ENCODE measurements around the gene GALR3.

Gene GALR3

GRCh38 chr22:37823134-37823985 lies at the start of gene GALR3:
Gene GALR3 (plus strand): TSS chr22:37823382. CDS start chr22:37823407, 25 bp downstream.
- Mint-ChIP-seq H3K4me3 (no peak within 1 kb of the TSS), H3K4me1 (peaks cover 8% of the 10 kb centered on the region), H3K9me3 (no peaks in the 10 kb centered on the region), H3K27ac (no peak within 1 kb of the TSS), H3K36me3 (peaks cover 3% of the 10 kb centered on the region), H3K27me3 (peaks cover 16% of the 10 kb centered on the region)
- ATAC-seq (ENCODE audit: low read depth) (no peak), DNase-seq (ENCODE audit: low spot score in 2 of 2) (no peak)

- peak overlapping the region; percentile 74 for H3K27ac Mint-ChIP-seq
- no peak for DNase-seq (ENCODE audit: low spot score in 2 of 2)
- H3K9me3 Mint-ChIP-seq = no peaks in the 10 kb centered on the region
- H3K4me1 Mint-ChIP-seq = peaks cover 4% of the 10 kb centered on the region
- H3K27me3 Mint-ChIP-seq = no peaks in the 10 kb centered on the region
- no peak for ATAC-seq (ENCODE audit: low read depth)
- no peak overlapping the region for H3K4me3 Mint-ChIP-seq
- peaks cover 10% of the 10 kb centered on the region for H3K36me3 Mint-ChIP-seq
Measured at GRCh38 chr22:37774728-37775127, 48.5 kb upstream of the GALR3 start.

- Mint-ChIP-seq H3K36me3 (peaks cover 10% of the 10 kb centered on the region), H3K27me3 (no peaks in the 10 kb centered on the region), H3K4me3 (no peak overlapping the region), H3K9me3 (no peaks in the 10 kb centered on the region), H3K27ac (peak overlapping the region; percentile 60), H3K4me1 (peaks cover 4% of the 10 kb centered on the region)
- no peak for DNase-seq (ENCODE audit: low spot score in 2 of 2)
- ATAC-seq (ENCODE audit: low read depth) = no peak
Measured at GRCh38 chr22:37775785-37776638, 47.2 kb upstream of the GALR3 start.

- ATAC-seq (ENCODE audit: low read depth) (no peak), DNase-seq (ENCODE audit: low spot score in 2 of 2) (no peak)
- H3K27me3 Mint-ChIP-seq = no peaks in the 10 kb centered on the region
- peaks cover 4% of the 10 kb centered on the region for H3K4me1 Mint-ChIP-seq
- H3K27ac Mint-ChIP-seq = peak overlapping the region; percentile 60
- H3K36me3 Mint-ChIP-seq = peaks cover 7% of the 10 kb centered on the region
- no peak overlapping the region for H3K4me3 Mint-ChIP-seq
- H3K9me3 Mint-ChIP-seq = no peaks in the 10 kb centered on the region
Measured at GRCh38 chr22:37776639-37777005, 46.6 kb upstream of the GALR3 start.

- H3K9me3 Mint-ChIP-seq = no peaks in the 10 kb centered on the region
- peaks cover 4% of the 10 kb centered on the region for H3K4me1 Mint-ChIP-seq
- peaks cover 2% of the 10 kb centered on the region for H3K27me3 Mint-ChIP-seq
- peaks cover 7% of the 10 kb centered on the region for H3K36me3 Mint-ChIP-seq
- no peak overlapping the region for H3K27ac Mint-ChIP-seq
- DNase-seq (ENCODE audit: low spot score in 2 of 2) (no peak), ATAC-seq (ENCODE audit: low read depth) (peak; percentile 88)
- no peak overlapping the region for H3K4me3 Mint-ChIP-seq
Measured at GRCh38 chr22:37777122-37777687, 46.0 kb upstream of the GALR3 start.

GRCh38 chr22:37778370-37779009 lies 44.7 kb upstream of the GALR3 start:
- H3K27me3 Mint-ChIP-seq = peaks cover 2% of the 10 kb centered on the region
- DNase-seq (ENCODE audit: low spot score in 2 of 2) (no peak), ATAC-seq (ENCODE audit: low read depth) (no peak)
- peaks cover 5% of the 10 kb centered on the region for H3K36me3 Mint-ChIP-seq
- H3K4me3 Mint-ChIP-seq = no peak overlapping the region
- peaks cover 4% of the 10 kb centered on the region for H3K4me1 Mint-ChIP-seq
- peak overlapping the region; percentile 23 for H3K27ac Mint-ChIP-seq
- no peaks in the 10 kb centered on the region for H3K9me3 Mint-ChIP-seq

- DNase-seq (ENCODE audit: low spot score in 2 of 2) (no peak), ATAC-seq (ENCODE audit: low read depth) (no peak)
- Mint-ChIP-seq H3K36me3 (no peaks in the 10 kb centered on the region), H3K27ac (peak overlapping the region; percentile 42), H3K4me1 (no peaks in the 10 kb centered on the region), H3K4me3 (no peak overlapping the region), H3K9me3 (no peaks in the 10 kb centered on the region), H3K27me3 (peaks cover 9% of the 10 kb centered on the region)
Measured at GRCh38 chr22:37781434-37782059, 41.6 kb upstream of the GALR3 start.

- DNase-seq (ENCODE audit: low spot score in 2 of 2) (no peak), ATAC-seq (ENCODE audit: low read depth) (no peak)
- H3K4me3 Mint-ChIP-seq = no peak overlapping the region
Measured at GRCh38 chr22:37782340-37783168, 40.6 kb upstream of the GALR3 start.

GRCh38 chr22:37784829-37785495 lies 38.2 kb upstream of the GALR3 start:
- H3K27ac Mint-ChIP-seq = no peak overlapping the region
- H3K36me3 Mint-ChIP-seq = no peaks in the 10 kb centered on the region
- H3K4me1 Mint-ChIP-seq = no peaks in the 10 kb centered on the region
- no peak overlapping the region for H3K4me3 Mint-ChIP-seq
- DNase-seq (ENCODE audit: low spot score in 2 of 2) = no peak
- no peaks in the 10 kb centered on the region for H3K9me3 Mint-ChIP-seq
- no peak for ATAC-seq (ENCODE audit: low read depth)
- H3K27me3 Mint-ChIP-seq = peaks cover 9% of the 10 kb centered on the region

More at GRCh38 chr22:37782340-37783168, 40.6 kb upstream of the GALR3 start:
- Mint-ChIP-seq H3K9me3 (no peaks in the 10 kb centered on the region), H3K36me3 (no peaks in the 10 kb centered on the region), H3K27me3 (peaks cover 9% of the 10 kb centered on the region), H3K4me1 (no peaks in the 10 kb centered on the region), H3K27ac (no peak overlapping the region)

- no peaks in the 10 kb centered on the region for H3K4me1 Mint-ChIP-seq
- H3K9me3 Mint-ChIP-seq = no peaks in the 10 kb centered on the region
- no peak overlapping the region for H3K27ac Mint-ChIP-seq
- no peak for DNase-seq (ENCODE audit: low spot score in 2 of 2)
- no peaks in the 10 kb centered on the region for H3K36me3 Mint-ChIP-seq
- no peak for ATAC-seq (ENCODE audit: low read depth)
- no peak overlapping the region for H3K4me3 Mint-ChIP-seq
- H3K27me3 Mint-ChIP-seq = peaks cover 4% of the 10 kb centered on the region
Measured at GRCh38 chr22:37790234-37790633, 32.9 kb upstream of the GALR3 start.

GRCh38 chr22:37792494-37792893 lies 30.7 kb upstream of the GALR3 start:
- Mint-ChIP-seq H3K27ac (no peak overlapping the region), H3K9me3 (no peaks in the 10 kb centered on the region)
- ATAC-seq (ENCODE audit: low read depth) = no peak

GRCh38 chr22:37794376-37794775 lies 28.8 kb upstream of the GALR3 start:
- DNase-seq (ENCODE audit: low spot score in 2 of 2) (no peak), ATAC-seq (ENCODE audit: low read depth) (no peak)
- H3K36me3 Mint-ChIP-seq = no peaks in the 10 kb centered on the region
- no peak overlapping the region for H3K27ac Mint-ChIP-seq
- no peak overlapping the region for H3K4me3 Mint-ChIP-seq
- peaks cover 8% of the 10 kb centered on the region for H3K4me1 Mint-ChIP-seq
- peaks cover 3% of the 10 kb centered on the region for H3K27me3 Mint-ChIP-seq
- no peaks in the 10 kb centered on the region for H3K9me3 Mint-ChIP-seq

More at GRCh38 chr22:37792494-37792893, 30.7 kb upstream of the GALR3 start:
- H3K4me1 Mint-ChIP-seq = no peaks in the 10 kb centered on the region
- H3K4me3 Mint-ChIP-seq = no peak overlapping the region
- no peak for DNase-seq (ENCODE audit: low spot score in 2 of 2)
- H3K27me3 Mint-ChIP-seq = peaks cover 1% of the 10 kb centered on the region
- no peaks in the 10 kb centered on the region for H3K36me3 Mint-ChIP-seq

Measured in memory B cell (primary cell).